HepG2 (cell line): Measurements from ENCODE around the gene JPH3. TPM values are rescaled to one million over a fixed set of nuclear protein-coding genes. Genes with fewer than 3 reads are reported as not detected.

Experiments used
- ASH2L ChIP-seq: fragments of 300-600, 200-600 bp; sonication (generic); IDR thresholded peaks from 2 replicates; pipeline ENCODE4 v1.7.0; 2017; ENCODE audit warnings: low read depth, mild to moderate bottlenecking, moderate library complexity, mixed read lengths, low read length; ENCODE audit not compliant: insufficient read length
- MBD4 ChIP-seq: IDR thresholded peaks from 2 replicates; pipeline ENCODE4 v1.6.1; 2012; ENCODE audit warnings: low read length, inconsistent platforms, borderline replicate concordance
- MEIS2 ChIP-seq: sonication (generic); formaldehyde crosslinking; IDR thresholded peaks from 2 replicates; pipeline ENCODE4 v1.9.0; 2021; ENCODE audit warnings: mild to moderate bottlenecking, missing genetic modification reagents
- NR2C2 ChIP-seq: sonication (generic); formaldehyde crosslinking; IDR thresholded peaks from 2 replicates; pipeline ENCODE4 v1.4.0; 2020; ENCODE audit warnings: missing genetic modification reagents, mild to moderate bottlenecking, moderate library complexity, borderline replicate concordance
- PCBP1 ChIP-seq: fragments of 200-400 bp; formaldehyde crosslinking; IDR thresholded peaks from 2 replicates; pipeline ENCODE4 v1.6.1; 2017; ENCODE audit warnings: mild to moderate bottlenecking, low read depth, low read length, borderline replicate concordance
- ZMYM3 ChIP-seq: sonication (generic); formaldehyde crosslinking; IDR thresholded peaks from 2 replicates; pipeline ENCODE4 v1.5.1; 2020; ENCODE audit warnings: mild to moderate bottlenecking, missing genetic modification reagents
- ZNF432 ChIP-seq: sonication (generic); formaldehyde crosslinking; IDR thresholded peaks from 2 replicates; pipeline ENCODE4 v1.5.0; 2020; ENCODE audit warnings: missing genetic modification reagents, mild to moderate bottlenecking, borderline replicate concordance
- polyA plus RNA-seq, 8 experiments: library from polyadenylated mRNA; depleted of rRNA in 3 of 8; stranded (reverse) in 7 of 8; unstranded in 1 of 8; fragments of >200 nt; fragmentation: Illumina TruSeq in 4 of 8; extraction: Trizol in 4 of 8; gene quantifications; 2 replicates each; pipeline versions ENCODE4 v1.2.1 to v1.2.3, GENCODE V29; 2011 to 2016; ENCODE audit warnings: low read depth in 4 of 8, missing spikeins in 1 of 8, mixed read lengths in 1 of 8; ENCODE audit not compliant: insufficient read depth in 1 of 8
- total RNA-seq, 5 experiments: library from RNA; depleted of rRNA; stranded (reverse); fragments of >200 nt; fragmentation: Illumina TruSeq; extraction: Trizol; gene quantifications; 2 replicates each; pipeline ENCODE4 v1.2.3, GENCODE V29; 2016; ENCODE audit warnings: low read depth in 1 of 5
- TF ChIP-seq, protein P1 (sequence below), 2 experiments: fragments of 450-650 bp in 1 of 2; sonication (generic) in 1 of 2; formaldehyde crosslinking in 1 of 2; IDR thresholded peaks; 2 replicates each; pipeline versions ENCODE4 v1.6.1 to v1.8.0; 2016 to 2022; ENCODE audit warnings: antibody characterized with exemption in 1 of 2, mild to moderate bottlenecking in 1 of 2, missing genetic modification reagents in 1 of 2
- TF ChIP-seq, protein P2 (sequence below): sonication (generic); formaldehyde crosslinking; conservative IDR thresholded peaks from 2 replicates; pipeline ENCODE4 v1.8.0; 2022; ENCODE audit warnings: low read depth, missing genetic modification reagents

The JPH3 gene
- total and polyA plus RNA-seq, 2 of the 13 experiments (the other 11 are each of a cell fraction or from before 2014, with no cell fraction given) = not detected

DNA sequence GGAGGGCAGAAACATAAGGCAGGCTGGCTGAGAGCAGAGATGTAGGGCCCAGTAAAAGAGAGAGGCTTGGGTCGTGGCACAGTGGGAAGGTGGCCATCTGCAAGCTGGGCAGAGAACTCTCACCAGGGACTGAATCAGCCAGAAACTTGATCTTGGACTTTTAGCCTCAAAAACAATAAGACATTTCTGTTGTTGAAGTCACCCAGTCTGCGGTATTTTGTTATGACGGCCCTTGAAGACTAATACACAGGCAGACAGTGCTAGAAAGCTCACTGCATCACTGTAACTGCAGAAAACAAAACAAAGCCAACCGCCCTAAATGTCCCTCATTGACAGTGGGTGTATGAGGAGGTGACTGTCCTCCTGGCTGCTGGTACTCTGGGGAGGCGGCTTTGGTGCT is 3.9 kb upstream of the JPH3 start (continued):
- TF ChIP-seq, protein P1, sequence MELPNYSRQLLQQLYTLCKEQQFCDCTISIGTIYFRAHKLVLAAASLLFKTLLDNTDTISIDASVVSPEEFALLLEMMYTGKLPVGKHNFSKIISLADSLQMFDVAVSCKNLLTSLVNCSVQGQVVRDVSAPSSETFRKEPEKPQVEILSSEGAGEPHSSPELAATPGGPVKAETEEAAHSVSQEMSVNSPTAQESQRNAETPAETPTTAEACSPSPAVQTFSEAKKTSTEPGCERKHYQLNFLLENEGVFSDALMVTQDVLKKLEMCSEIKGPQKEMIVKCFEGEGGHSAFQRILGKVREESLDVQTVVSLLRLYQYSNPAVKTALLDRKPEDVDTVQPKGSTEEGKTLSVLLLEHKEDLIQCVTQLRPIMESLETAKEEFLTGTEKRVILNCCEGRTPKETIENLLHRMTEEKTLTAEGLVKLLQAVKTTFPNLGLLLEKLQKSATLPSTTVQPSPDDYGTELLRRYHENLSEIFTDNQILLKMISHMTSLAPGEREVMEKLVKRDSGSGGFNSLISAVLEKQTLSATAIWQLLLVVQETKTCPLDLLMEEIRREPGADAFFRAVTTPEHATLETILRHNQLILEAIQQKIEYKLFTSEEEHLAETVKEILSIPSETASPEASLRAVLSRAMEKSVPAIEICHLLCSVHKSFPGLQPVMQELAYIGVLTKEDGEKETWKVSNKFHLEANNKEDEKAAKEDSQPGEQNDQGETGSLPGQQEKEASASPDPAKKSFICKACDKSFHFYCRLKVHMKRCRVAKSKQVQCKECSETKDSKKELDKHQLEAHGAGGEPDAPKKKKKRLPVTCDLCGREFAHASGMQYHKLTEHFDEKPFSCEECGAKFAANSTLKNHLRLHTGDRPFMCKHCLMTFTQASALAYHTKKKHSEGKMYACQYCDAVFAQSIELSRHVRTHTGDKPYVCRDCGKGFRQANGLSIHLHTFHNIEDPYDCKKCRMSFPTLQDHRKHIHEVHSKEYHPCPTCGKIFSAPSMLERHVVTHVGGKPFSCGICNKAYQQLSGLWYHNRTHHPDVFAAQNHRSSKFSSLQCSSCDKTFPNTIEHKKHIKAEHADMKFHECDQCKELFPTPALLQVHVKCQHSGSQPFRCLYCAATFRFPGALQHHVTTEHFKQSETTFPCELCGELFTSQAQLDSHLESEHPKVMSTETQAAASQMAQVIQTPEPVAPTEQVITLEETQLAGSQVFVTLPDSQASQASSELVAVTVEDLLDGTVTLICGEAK (IDR thresholded peaks at IDR 0.05) = no peak
- TF ChIP-seq, protein P1 (CRISPR knock-in tag; IDR thresholded peaks at IDR 0.05) = no peak
- no peak for TF ChIP-seq ZNF432
- TF ChIP-seq MEIS2 (CRISPR knock-in tag) = no peak
- TF ChIP-seq NR2C2 (CRISPR knock-in tag) = no peak
- TF ChIP-seq, protein P2, sequence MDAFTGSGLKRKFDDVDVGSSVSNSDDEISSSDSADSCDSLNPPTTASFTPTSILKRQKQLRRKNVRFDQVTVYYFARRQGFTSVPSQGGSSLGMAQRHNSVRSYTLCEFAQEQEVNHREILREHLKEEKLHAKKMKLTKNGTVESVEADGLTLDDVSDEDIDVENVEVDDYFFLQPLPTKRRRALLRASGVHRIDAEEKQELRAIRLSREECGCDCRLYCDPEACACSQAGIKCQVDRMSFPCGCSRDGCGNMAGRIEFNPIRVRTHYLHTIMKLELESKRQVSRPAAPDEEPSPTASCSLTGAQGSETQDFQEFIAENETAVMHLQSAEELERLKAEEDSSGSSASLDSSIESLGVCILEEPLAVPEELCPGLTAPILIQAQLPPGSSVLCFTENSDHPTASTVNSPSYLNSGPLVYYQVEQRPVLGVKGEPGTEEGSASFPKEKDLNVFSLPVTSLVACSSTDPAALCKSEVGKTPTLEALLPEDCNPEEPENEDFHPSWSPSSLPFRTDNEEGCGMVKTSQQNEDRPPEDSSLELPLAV (CRISPR knock-in tag) = no peak
- TF ChIP-seq PCBP1 = no peak
- no peak for TF ChIP-seq ASH2L
- TF ChIP-seq ZMYM3 = no peak
- no peak for TF ChIP-seq MBD4
